Stimulated activated CD4-positive, alpha-beta T cell treated with anti-CD3 and anti-CD28 coated beads, Interleukin-1b, Interleukin-23, amount 100 ng/mL, for 48 hours (primary cell): ENCODE measurements around the gene MIER2.
"Not testable (repeated sequence)": the region's sequence is repeated elsewhere in the genome, so short reads cannot be mapped to it uniquely, and the experiment has no call there.

ENCODE experiments used
- DNase-seq: peaks from one replicate; pipeline ENCODE4 v3.0.0-alpha.2; 2020

MIER2 gene

DNA sequence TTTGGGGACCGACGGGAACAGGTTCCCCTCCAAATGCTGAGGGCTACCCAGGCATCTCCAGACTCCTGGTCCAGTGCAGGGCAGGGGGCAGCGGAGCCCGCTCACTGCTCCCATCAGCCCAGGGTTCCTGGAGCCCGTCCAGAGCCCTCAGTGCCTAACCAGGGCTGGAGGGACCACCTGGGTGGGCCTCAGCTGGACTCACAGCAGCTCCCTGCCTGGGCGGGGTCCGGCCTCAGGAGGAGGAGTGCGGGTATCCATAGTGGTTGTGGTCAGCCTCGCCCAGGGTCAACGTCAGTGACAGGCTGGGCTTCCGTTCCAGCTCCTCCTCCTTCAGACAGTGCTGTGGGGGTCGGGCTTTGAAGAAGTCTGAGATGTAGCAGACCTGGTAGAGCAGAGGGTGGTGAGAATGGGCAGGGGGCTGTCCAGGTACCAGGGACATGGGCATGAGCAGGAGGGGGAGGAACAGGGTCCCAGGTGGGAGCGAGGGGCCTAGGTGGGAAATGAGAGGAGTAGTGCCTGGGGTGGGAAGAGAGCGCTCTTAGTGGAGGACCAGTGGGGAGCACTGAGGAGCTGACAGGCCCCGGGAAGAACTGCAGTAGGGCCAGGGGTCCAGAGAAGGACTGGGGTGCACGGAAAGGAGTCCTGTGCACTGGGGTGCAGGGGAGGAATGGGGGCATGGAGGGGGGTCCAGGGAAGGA lies 63.3 kb downstream of the MIER2 start:
- no peak for DNase-seq

DNA sequence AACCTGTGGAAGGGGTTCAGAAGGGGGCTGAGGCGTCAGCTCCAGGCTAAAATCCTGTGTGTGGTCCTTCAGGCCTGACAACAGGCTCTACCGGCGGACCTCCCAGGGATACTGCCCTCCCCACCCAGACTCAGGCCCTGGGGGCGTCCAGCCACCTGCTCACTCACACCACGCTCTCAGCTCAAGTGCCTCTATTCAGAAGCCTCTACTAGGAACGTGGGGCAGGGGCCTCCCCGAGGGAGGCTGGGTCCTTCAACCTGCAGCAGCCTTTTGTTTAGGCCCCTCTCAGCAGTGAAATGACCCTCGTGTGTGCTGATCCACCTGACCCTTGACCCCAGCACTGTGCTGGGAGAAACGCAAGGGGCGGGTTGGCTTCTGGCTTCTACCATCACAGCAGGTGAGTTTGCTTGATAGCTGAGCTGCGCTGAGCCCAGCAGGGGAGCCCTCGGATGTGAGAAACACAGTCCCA lies 64.0 kb downstream of the MIER2 start:
- no peak for DNase-seq

DNA sequence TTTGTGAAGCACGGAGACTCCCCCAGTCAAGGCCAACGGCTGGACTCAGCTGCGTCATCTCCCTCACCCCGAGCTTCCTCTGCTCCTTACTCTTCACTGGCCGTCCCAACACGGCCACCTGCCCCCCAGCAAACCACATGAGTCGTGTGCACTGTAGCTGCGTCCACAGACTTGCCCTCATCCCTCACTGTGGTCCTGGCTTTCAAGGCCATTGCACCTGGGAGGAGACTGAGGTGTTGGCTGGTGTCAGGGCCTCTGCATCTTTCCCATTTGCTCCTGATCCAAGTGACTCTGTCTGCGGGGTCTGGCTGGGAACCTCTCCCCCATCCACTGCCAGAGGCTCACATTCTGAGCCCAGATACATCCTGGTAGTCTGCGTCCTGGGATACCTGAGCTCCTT lies 64.9 kb downstream of the MIER2 start:
- no peak for DNase-seq

DNA sequence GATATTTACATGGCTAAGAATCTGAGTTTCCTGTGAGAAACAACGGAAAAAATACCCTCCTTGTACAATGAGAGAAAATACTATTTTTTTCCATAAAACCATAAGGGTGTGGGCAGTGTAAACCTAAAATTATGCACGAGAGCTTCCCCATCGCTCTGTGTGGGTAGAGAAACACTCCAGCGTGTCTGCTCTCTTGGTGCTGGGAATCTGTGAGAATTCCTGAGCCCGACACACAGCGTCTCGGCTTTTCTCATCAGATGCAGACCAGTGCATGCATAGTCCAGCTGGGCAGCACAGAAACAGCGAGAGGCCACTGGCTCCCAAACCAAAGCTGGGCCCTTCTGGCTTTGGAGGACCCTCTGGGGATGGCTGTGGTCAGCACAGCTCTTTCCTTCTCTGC lies 65.4 kb downstream of the MIER2 start:
- no peak for DNase-seq

DNA sequence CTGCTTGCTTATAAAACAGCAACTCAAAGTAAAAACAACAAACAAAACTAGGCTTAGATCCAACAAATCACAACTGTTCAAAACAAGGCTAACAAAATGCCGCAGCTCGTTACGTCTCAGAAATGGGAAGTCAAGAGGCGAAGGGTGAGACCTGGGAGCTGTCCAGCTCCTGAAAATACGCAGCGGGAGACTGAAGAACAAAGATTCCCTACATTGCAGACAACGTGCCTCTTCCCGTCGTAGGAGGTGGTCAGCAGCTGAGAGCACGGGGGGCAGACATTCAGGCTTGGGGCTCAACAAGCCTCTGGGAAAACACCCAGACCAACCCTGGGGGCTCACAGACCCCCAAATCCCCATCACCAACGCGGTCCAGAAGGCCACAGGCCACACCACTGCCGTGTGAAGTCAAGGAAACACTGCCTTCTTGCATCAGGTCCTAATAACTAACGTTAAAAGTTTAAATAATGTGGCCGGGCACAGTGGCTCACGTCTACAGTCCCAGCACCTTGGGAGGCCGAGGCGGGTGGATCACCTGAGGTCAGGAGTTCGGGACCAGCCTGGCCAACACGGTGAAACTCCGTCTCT lies 66.9 kb downstream of the MIER2 start:
- DNase-seq: no peak

DNA sequence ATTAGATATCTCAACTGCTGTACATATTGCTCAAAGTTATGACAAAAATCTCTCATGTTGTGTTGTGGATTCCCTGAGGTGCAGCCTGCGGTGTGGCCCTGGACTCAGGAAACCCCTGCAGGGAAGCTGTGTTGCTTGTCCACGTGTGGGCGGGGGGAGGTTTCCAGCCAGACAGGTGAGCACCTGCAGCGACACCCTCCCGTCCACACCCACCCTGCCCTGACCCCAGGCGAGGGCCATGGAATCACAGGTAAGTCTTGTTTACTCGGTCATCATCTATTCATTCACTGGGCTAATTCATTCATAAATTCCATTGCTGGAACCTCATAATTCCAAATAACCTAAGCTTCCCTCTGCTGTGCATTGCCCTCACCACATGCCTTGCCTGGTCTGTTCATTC lies 67.5 kb downstream of the MIER2 start:
- DNase-seq: no peak

DNA sequence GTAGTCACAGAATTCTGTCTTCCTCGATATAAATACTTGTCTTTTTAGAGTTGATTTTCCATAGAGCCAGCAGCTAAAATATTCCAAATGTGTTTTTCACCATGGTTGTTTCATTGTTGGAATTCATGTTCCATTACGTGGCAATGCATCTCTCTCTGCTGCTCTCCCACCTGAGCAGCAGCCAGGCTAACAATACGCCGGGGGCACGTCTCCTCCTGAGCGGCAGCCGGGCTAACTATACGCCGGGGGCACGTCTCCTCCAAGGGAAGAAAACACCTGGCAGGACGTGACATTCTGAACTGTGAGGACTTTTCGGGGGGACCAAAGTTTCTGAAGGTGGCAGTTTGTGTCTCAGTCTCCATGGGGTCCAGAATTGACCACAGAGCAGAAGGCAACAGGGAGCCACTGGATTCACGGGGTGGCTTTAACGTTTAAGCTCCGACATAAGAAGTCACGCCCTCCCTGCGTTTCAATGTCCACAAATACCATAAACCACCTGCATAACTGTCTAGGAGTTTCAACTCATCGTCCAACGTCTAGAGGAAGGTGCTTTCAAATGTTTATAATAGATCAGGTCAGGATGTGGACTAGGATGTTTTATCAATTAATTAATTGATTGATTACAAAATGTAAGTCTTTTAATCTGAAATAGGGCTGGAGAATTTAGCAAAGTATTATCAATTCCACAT lies 68.5 kb downstream of the MIER2 start:
- DNase-seq: no peak

DNA sequence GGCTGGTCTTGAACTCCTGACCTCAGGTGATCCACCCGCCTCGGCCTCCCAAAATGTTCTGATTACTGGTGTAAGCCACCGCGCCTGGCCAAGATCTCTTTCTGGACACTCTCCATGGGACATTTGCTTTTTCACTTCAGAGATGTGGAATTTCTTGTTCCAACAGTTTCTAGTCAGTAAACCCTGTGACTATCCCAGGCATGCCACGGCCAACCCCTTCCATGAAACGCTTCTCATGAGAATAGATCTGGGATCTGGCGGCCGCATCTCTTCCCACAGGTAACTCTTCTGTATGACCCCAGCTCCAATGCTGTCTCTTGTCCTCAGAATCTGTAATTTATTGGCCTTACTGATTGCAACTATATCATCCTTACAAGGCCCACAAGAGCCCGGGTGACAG lies 69.6 kb downstream of the MIER2 start:
- no peak for DNase-seq

DNA sequence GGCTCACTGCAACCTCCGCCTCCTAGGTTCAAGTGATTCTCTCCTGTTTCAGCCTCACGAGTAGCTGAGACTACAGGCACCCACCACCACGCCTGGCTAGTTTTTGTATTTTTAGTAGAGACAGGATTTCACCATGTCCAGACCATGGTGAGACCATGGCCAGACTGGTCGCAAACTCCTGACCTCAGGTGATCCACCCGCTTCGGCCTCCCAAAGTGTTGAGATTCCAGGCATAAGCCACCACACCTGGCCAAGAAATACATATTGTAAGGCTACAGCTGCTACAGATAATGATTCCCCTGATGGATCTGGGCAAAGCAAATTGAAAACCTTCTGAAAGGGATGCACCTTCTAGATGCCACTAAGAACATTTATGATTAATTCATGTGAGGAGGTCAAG lies 71.2 kb downstream of the MIER2 start:
- DNase-seq: no peak

DNA sequence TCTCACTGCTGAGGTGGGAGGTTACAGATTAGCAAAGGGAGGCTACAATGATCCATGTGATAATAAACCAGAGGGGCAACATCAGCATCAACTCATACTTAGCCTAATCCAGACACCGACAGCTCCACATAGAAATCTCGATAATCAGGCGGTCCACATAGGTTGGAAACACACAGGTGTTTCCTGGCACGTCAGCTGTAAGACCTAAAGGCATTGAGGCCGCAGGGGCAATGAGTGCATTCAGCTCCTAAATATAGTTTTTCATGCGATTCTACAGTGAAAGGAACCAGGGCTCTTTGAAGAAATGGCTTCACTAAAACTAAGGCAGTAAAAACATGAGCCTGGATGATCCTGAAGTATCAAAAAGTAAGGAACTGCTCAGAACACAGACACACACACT lies 72.7 kb downstream of the MIER2 start:
- DNase-seq: no peak

DNA sequence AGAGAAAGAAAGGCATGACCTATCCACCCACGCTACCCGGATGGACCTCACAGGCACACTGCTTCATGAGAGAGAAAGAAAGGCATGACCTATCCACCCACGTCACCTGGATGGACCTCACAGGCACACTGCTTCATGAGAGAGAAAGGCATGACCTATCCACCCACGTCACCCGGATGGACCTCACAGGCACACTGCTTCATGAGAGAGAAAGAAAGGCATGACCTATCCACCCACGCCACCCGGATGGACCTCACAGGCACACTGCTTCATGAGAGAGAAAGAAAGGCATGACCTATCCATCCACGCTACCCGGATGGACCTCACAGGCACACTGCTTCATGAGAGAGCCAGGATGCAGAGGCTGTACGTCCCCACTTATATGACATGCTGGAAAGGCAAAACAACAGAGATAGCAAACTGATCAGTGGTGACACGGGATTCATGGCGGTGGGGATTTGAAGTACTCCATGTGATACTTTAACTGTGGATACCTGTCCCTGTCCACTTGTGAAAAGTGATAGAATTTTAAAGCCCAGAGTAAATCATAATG lies 73.8 kb downstream of the MIER2 start:
- not testable (repeated sequence) for DNase-seq

DNA sequence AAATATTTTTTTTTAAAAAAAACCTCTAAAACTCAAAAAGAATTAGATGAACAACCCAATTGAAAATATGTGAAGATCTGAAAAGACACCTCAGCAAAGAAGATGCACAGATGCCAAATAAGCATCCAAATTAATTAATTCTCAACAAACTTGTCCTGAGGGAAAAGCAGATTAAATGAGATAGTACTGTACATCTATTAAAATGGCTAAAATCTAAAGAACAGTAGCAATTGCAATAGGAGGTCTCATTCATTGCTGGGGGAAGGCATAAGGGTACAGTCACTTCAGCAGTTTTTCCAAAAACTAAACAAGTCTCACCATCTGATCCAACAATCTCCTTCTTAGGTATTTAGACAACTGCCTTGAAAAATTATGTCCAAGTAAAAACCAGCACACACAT lies 75.4 kb downstream of the MIER2 start:
- no peak for DNase-seq

DNA sequence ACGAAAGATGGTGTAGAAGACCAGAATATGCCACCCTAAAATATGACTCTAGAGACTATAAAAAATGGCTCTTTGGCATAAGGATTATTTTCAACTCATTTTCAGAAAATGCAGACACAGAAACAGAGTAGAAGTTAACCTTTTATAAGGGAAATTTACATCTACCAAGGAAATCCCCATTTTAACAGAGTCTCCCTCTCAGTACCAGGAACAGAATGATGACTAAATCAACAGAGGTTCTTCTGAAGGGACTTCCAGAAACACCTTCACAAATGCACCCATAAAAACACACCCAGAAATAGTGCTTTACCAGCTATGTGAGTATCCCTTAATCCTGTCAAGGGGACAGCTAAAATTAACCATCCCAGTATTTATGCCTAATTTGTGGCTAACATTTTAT lies 82.5 kb downstream of the MIER2 start:
- DNase-seq: no peak

DNA sequence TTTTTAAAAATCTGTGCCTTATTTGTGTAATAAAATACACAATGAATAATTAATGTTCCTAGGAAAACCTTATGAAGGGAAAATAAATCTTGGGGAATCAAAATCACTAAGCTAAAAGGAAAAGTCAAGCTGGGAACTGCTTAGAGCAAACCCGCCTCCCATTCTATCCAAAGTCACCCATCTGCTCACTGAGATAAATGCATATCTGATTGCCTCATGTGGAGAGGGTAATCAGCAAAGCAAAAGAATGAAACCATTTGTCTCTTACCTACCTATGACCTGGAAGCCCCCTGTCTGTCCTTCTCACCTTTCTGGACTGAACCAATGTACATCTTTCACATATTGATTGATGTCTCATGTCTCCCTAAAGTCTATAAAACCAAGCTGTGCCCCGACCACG lies 87.8 kb downstream of the MIER2 start:
- DNase-seq: not testable (repeated sequence)
